ENCODE results near the gene PARD3B.
A peak's percentile ranks its signal among the peaks of the same experiment; 100 is the strongest.

The PARD3B gene

DNA sequence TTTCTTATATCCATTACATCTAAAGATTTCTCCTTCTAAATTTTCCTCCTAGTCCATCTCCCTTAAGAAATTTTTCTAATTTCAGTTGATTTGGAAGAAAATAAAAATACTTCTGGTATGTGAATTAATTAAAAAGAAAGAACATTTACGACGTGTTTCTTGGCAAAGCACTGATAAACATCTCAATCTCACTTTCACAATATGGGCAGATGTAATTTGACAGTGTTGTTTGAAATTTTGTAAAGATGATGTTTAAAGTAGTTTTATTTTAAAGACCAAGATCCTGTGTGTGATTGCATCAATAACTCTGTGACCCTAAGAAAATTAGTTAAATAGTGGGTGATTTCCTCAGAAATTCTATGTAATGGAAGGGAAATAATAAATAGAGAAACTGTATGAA lies 510.0 kb downstream of the PARD3B start:
- no peak for DNase-seq (ENCODE audit: low spot score)
- TF ChIP-seq, protein P1, sequence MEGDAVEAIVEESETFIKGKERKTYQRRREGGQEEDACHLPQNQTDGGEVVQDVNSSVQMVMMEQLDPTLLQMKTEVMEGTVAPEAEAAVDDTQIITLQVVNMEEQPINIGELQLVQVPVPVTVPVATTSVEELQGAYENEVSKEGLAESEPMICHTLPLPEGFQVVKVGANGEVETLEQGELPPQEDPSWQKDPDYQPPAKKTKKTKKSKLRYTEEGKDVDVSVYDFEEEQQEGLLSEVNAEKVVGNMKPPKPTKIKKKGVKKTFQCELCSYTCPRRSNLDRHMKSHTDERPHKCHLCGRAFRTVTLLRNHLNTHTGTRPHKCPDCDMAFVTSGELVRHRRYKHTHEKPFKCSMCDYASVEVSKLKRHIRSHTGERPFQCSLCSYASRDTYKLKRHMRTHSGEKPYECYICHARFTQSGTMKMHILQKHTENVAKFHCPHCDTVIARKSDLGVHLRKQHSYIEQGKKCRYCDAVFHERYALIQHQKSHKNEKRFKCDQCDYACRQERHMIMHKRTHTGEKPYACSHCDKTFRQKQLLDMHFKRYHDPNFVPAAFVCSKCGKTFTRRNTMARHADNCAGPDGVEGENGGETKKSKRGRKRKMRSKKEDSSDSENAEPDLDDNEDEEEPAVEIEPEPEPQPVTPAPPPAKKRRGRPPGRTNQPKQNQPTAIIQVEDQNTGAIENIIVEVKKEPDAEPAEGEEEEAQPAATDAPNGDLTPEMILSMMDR (conservative IDR thresholded peaks at IDR 0.05; ENCODE audit: low read depth): no peak
- no peak overlapping the region for H3K27ac ChIP-seq
- ChIA-PET POLR2A (ENCODE audit: low non-redundant PET) (no interaction called here), CTCF (interaction anchor here (0.7 kb wide), 1 partner anchor 23 kb away, joined by 3 read pairs; no protein-coding TSS in a partner anchor)

- ChIA-PET POLR2A (ENCODE audit: low non-redundant PET) (no interaction called here), CTCF (interaction anchor here (0.7 kb wide), 1 partner anchor 155 kb away, joined by 3 read pairs; no protein-coding TSS in a partner anchor)
- DNase-seq (ENCODE audit: low spot score): no peak
- no peak overlapping the region for H3K27ac ChIP-seq
- TF ChIP-seq, protein P1 (conservative IDR thresholded peaks at IDR 0.05; ENCODE audit: low read depth): no peak
Observed at GRCh38 chr2:205056151-205056561, 510.9 kb downstream of the PARD3B start.

- H3K27ac ChIP-seq: no peak overlapping the region
- TF ChIP-seq, protein P1 (conservative IDR thresholded peaks at IDR 0.05; ENCODE audit: low read depth): no peak
- no peak for DNase-seq (ENCODE audit: low spot score)
- ChIA-PET CTCF (no interaction called here), POLR2A (ENCODE audit: low non-redundant PET) (no interaction called here)
Observed at GRCh38 chr2:205058409-205058808, 513.1 kb downstream of the PARD3B start.

- POLR2A ChIA-PET (ENCODE audit: low non-redundant PET): no interaction called here
- H3K27ac ChIP-seq: no peak overlapping the region
- DNase-seq (ENCODE audit: low spot score): peak; percentile 19
- CTCF ChIA-PET: no interaction called here
- TF ChIP-seq, protein P1 (conservative IDR thresholded peaks at IDR 0.05; ENCODE audit: low read depth): no peak
Observed at GRCh38 chr2:205060269-205060668, 515.0 kb downstream of the PARD3B start.

GRCh38 chr2:205066081-205066480 lies 520.8 kb downstream of the PARD3B start:
- TF ChIP-seq, protein P1 (conservative IDR thresholded peaks at IDR 0.05; ENCODE audit: low read depth): no peak
- no peak for DNase-seq (ENCODE audit: low spot score)
- ChIA-PET POLR2A (ENCODE audit: low non-redundant PET) (no interaction called here), CTCF (no interaction called here)
- H3K27ac ChIP-seq: no peak overlapping the region

DNA sequence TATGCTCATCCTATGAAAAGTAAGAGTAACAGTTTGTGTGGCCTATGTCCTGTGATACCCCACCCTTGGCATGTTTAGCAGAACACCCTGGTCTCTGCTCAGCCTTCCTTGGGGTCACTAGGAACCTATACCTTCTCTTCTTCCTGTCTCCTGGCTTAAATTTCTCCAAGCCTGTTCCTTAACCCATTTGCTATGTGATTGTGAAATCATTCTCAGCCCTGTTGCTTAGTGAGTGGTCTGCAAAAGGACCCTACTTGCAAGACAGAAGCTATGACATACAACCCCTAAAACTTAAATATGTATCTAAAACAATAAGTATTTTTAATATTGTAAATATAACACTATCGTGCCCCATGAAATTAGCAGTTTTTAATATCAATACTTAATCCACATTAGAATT lies 524.7 kb downstream of the PARD3B start:
- no peak for DNase-seq (ENCODE audit: low spot score)
- CTCF ChIA-PET: interaction anchor here (0.6 kb wide), 1 partner anchor 336 kb away, joined by 3 read pairs; no protein-coding TSS in a partner anchor
- POLR2A ChIA-PET (ENCODE audit: low non-redundant PET): no interaction called here
- no peak overlapping the region for H3K27ac ChIP-seq
- TF ChIP-seq, protein P1 (conservative IDR thresholded peaks at IDR 0.05; ENCODE audit: low read depth): no peak

DNA sequence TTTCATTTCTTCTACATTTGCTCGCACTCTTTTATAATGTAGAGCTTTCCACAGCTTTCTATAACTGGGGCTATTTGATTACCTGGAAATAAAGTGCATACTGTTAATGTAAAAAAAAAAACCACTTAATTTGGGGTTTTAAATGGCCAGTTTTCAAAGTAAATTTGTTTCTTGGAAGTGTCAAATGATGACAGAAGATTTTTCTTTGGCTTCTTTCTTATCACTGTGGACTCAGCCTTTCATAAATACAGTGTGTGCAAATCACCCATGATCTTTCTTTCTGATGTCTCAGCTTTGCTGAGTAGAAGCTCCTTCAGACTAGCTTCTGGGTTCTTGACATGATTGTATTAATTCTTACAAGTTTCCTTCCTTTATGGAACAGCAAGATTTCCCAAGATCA lies 525.6 kb downstream of the PARD3B start:
- no peak for DNase-seq (ENCODE audit: low spot score)
- ChIA-PET CTCF (no interaction called here), POLR2A (ENCODE audit: low non-redundant PET) (no interaction called here)
- no peak overlapping the region for H3K27ac ChIP-seq
- TF ChIP-seq, protein P1 (conservative IDR thresholded peaks at IDR 0.05; ENCODE audit: low read depth): no peak

Measured in RWPE1 (cell line).